ENCODE measurements around the gene PCCA.

GRCh38 chr13:100209857-100210825 is 121.2 kb downstream of the PCCA start:
- TF ChIP-seq POLR2A (IDR thresholded peaks at IDR 0.05; ENCODE audit: low read length), result no peak
- TF ChIP-seq GATA1 (IDR thresholded peaks at IDR 0.05; ENCODE audit: low read depth, low read length), result no peak

All from erythroblast (primary cell).